ENCODE data around the gene RELL2.

RELL2 gene

GRCh38 chr5:141650851-141651727 lies 14.3 kb downstream of the RELL2 start, which contains the start of gene FCHSD1:
FCHSD1 (minus strand) TSS chr5:141651418; CDS start chr5:141651368, 50 bp downstream.
- no peak for DNase-seq

GRCh38 chr5:141651728-141652105 lies 14.9 kb downstream of the RELL2 start:
- no peak for DNase-seq

- DNase-seq, result no peak
These were observed 17.5 kb downstream of the RELL2 start for GRCh38 chr5:141654298-141654697.

- no peak for DNase-seq
These were observed 18.2 kb downstream of the RELL2 start for GRCh38 chr5:141655020-141655419.

GRCh38 chr5:141656396-141656795 lies 19.6 kb downstream of the RELL2 start:
- DNase-seq, result no peak

GRCh38 chr5:141657404-141657803 lies 20.6 kb downstream of the RELL2 start:
- DNase-seq, result no peak

- no peak for DNase-seq
These were observed 21.2 kb downstream of the RELL2 start for GRCh38 chr5:141657937-141658545.

GRCh38 chr5:141662028-141662427 lies 25.2 kb downstream of the RELL2 start:
- no peak for DNase-seq

- no peak for DNase-seq
These were observed 26.7 kb downstream of the RELL2 start for GRCh38 chr5:141663506-141663905.

- DNase-seq, result peak; percentile 0
These were observed 28.1 kb downstream of the RELL2 start for GRCh38 chr5:141664733-141665461.

DNA sequence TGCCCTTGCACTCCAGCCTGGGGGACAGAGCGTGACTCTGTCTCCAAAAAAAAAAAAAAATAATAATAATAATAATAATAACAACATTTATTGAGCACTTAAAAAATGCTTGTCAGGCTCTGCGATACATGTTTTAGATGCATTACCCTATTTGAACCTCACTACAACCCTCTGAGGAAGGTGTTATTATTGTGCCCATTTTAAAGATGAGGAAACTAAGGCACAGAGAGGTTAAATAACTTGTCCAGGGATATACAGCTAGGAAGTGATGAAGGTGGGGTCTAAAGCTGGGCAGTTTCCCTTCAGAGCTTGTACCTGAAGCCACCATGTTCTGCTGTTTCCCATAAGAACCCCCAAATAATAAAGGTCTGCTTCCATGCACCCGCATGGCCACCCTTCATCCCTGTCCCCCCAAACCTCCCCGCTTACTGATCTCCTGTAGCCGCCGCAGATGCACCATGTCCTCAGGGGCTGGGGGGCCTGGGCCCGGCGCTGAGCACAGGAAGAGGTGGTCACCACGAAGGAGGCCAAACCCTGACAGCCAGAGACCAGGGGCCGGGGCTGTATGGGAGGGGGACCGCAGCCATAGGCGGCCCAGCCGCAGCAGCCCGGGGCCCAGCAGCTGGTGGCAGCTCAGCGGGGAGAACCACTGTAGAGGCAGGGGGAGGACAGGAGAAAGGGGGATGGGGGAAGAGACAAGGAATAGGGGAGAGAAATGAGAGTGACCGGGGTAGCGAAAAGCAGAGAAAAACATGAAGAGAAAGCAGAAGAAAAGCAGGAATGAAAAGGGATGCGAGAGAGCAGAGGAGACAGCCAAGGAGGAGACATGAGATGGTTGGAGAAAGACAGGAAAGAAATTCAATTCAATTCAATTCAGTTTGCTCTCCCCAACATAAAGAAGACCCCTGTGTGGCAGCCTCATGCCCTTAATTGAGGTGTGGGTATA lies 29.5 kb downstream of the RELL2 start:
- DNase-seq, result no peak

DNA sequence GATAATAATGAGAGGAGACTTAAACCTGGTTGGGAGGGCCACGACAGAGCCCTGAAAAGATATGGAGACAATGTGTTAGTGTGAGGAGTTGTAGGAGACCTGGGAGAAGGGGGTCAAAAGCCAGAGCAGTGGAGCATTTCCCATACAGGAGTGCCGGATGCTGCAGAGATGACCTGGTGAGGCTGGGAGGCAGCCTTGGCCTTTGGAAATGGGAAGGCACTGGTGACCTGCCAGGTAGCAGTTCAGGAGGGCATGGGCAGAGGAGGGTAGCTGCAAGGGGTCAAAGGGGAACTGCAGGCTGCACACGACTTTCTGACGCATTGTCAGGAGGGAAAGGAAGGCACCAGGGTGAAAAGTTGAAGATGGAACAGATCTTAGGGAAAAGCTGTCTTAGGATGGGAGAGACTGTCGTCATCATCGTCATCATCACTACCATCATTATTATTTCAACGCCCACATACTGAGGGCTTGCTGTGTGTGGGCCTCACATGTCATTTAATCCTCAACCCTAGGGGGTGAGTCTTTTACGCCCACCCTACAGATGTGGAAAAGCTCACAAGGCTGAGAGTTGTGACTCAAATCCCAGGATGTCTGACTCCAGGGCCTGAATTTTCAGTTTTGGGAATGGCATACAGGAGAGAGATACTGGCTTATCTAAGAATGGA lies 31.9 kb downstream of the RELL2 start:
- no peak for DNase-seq

- DNase-seq, result no peak
These were observed 32.7 kb downstream of the RELL2 start for GRCh38 chr5:141669520-141669919.

DNA sequence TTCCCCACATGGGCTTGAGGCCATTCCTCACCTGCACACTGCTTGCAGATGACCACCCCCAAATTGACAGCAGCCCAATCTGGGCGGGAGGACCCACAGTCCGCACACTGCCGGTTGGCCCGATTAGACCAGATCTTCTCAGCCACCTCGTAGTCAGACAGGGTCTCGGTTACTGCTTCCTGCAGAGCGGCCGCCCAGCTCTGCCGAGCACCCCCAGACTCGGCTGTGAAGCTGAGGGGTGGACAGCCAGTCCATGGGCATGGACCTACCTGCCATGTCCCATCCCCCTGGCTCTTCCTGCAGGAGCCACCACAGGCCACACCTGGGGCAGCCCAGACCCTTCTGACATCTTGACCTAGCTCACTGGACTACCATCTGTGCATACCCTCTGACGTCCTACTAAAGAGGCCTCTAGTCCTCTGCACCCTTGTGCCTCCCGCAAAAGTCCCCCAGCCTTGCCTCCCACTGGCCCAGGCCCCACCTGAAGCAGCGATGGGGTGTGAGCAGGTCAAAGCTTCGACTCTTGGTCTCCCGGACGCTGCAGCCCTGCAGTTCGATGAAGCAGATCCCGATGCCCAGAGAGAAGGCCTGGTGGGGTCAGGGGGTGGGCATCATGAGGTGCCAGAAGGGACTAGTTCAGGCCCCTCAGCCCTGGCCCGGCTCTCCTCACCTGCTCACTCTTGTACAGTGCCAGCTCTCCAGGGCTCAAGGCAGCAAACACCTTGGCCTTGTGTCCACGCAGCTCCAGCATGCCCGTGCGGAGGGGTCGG lies 35.5 kb downstream of the RELL2 start:
- no peak for DNase-seq

- DNase-seq, result no peak
These were observed 36.3 kb downstream of the RELL2 start for GRCh38 chr5:141672841-141673813.

GRCh38 chr5:141674747-141675146 lies 38.0 kb downstream of the RELL2 start:
- DNase-seq, result no peak

DNA sequence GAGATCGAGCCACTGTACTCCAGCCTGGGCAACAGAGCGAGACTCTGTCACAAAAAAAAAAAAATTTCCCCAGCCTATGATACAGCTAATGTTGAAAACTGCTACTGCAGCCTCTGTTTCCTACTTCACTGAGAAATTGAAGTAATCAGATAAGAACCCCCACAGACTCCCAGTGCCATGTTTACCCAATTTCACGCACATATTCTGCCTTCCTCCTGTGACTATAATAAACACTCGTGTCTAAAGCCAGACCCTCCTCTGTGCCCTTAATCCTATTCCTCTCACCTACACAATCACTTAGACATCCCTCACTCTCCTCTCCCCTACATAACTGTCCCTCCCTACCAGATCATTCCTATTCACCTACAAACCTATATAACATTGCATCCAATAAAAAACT lies 38.9 kb downstream of the RELL2 start:
- DNase-seq, result no peak

- no peak for DNase-seq
These were observed 40.6 kb downstream of the RELL2 start for GRCh38 chr5:141677415-141677814.

DNA sequence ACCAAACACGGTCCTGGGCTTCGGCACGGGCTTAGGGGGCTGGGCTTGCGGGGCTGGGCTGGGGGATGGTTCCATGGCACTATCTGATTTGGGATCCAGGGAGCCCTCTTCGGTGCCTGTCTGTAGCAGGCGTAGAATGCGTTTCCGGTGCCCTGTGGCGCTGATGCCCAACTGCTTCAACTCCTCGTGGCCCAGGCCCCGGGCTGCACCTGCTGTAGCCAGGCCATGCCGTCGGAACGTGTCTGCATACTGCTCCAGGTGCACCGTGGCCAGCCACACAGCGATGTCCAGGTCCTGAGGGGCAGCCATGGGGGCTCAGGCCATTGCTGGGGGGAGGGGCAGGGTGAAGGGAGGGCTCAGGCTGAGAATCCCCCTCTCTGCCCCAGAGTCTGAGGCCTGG lies 43.4 kb downstream of the RELL2 start:
- DNase-seq, result no peak

DNA sequence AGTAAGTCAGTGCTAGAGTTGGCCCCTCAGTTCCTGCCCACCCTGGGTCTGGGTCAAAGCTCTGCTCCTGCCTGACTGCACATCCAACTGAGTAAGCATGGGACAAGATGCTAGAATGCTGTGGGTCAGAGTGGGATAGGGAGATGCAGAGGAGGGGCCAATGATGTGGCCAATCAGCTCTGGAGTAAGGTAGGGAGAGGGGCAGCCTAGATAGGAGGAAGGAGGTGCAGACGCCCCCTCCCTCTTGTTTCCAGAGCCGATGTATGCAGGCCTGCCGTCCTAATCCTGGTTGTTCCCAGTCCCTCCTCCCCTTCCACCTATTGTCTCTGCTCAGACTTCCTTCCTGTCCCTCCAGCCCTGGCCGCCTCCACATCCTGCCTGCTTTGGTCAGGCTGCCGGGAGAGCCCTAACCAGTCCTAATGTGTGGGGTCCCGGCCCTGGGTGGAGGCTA lies 44.0 kb downstream of the RELL2 start:
- no peak for DNase-seq
